GM12878 (cell line): Measurements from ENCODE around the gene CRTC3. TPM values are rescaled to one million over a fixed set of nuclear protein-coding genes. Genes with fewer than 3 reads are reported as not detected.

Experiments
- ATAC-seq: fragments of 200-7000 bp; cut with Tn5 transposase; 3 replicates; pipeline ENCODE4 v1.9.1; 2020; ENCODE audit warnings: mild to moderate bottlenecking, moderate library complexity
- BruUV-seq: library from RNA; stranded (reverse); fragments of 400-500 nt; replicated peaks from 2 replicates; lab custom pipeline; 2021; lab: Mats Ljungman, UMichigan
- CTCF ChIA-PET: fragments of 300-600 bp; sonication (Branson Sonifier 250); formaldehyde crosslinking; extraction: SDS; loops from one replicate; lab custom pipeline; 2021; ENCODE audit warnings: inconsistent platforms; lab: Yijun Ruan, JAX
- POLR2A ChIA-PET: fragments of 350-600 bp; formaldehyde crosslinking; extraction: SDS; loops from one replicate; lab custom pipeline; 2021; ENCODE audit warnings: inconsistent platforms; lab: Charles Lee
- RAD21 ChIA-PET: fragments of 300-600 bp; sonication (Branson Sonifier 250); formaldehyde crosslinking; loops from one replicate; lab custom pipeline; 2023; ENCODE audit warnings: antibody characterized with exemption; ENCODE audit not compliant: unreplicated experiment; lab: Charles Lee
- SMC1A ChIA-PET: fragments of 300-600 bp; sonication (Branson Sonifier 250); formaldehyde crosslinking; loops from one replicate; lab custom pipeline; 2023; ENCODE audit not compliant: unreplicated experiment, uncharacterized antibody; lab: Charles Lee
- DNase-seq: peaks from one replicate; pipeline ENCODE4 v3.0.0-alpha.2; 2011; ENCODE audit warnings: low read depth, low spot score
- FAIRE-seq: peaks from 3 replicates; lab custom pipeline; 2011; peaks lifted over from hg19 to GRCh38; lab: Jason Lieb, UNC
- H2AFZ ChIP-seq: 2 replicates; pipeline ENCODE4 v1.6.0; 2011; ENCODE audit warnings: low read depth, low read length, control low read depth; ENCODE audit not compliant: control insufficient read depth
- H3K27ac ChIP-seq: 2 replicates; pipeline ENCODE4 v1.5.1; 2011; ENCODE audit warnings: control low read depth; ENCODE audit not compliant: control insufficient read depth, insufficient read depth
- H3K27me3 ChIP-seq, 2 experiments: replicated peaks in 1 of 2; 2 replicates each; pipeline versions ENCODE4 v1.6.0 to v1.6.1; 2011; ENCODE audit warnings: low read length in 1 of 2; ENCODE audit not compliant: control insufficient read depth in 2 of 2, insufficient read depth in 2 of 2
- H3K36me3 ChIP-seq, 2 experiments: 2 replicates each; pipeline ENCODE4 v1.5.1; 2011; ENCODE audit warnings: low read length in 1 of 2; ENCODE audit not compliant: control insufficient read depth in 2 of 2, insufficient read depth in 2 of 2
- H3K4me1 ChIP-seq: 2 replicates; pipeline ENCODE4 v1.6.1; 2011; ENCODE audit warnings: mild to moderate bottlenecking, low read length, moderate library complexity, mixed read lengths; ENCODE audit not compliant: control insufficient read depth, insufficient read depth
- H3K4me2 ChIP-seq: 2 replicates; pipeline ENCODE4 v1.6.0; 2011; ENCODE audit warnings: control low read depth; ENCODE audit not compliant: control insufficient read depth, insufficient read depth
- H3K4me3 ChIP-seq: fragments of 200-600 bp; sonication (generic); 2 replicates; pipeline ENCODE4 v1.5.1; 2016
- H3K79me2 ChIP-seq: 2 replicates; pipeline ENCODE4 v1.6.0; 2011; ENCODE audit warnings: low read length; ENCODE audit not compliant: control insufficient read depth, insufficient read depth
- H3K9ac ChIP-seq: 2 replicates; pipeline ENCODE4 v1.8.0; 2011; ENCODE audit warnings: low read length, control low read depth, mixed read lengths; ENCODE audit not compliant: control insufficient read depth, insufficient read depth
- H3K9me3 ChIP-seq: replicated peaks from 3 replicates; pipeline ENCODE4 v1.5.1; 2011; ENCODE audit warnings: mild to moderate bottlenecking, low read length; ENCODE audit not compliant: control insufficient read depth, insufficient read depth
- H4K20me1 ChIP-seq: 2 replicates; pipeline ENCODE4 v1.6.0; 2011; ENCODE audit not compliant: control insufficient read depth, insufficient read depth
- ATF7 ChIP-seq: fragments of 450-650 bp; IDR thresholded peaks from 2 replicates; pipeline ENCODE4 v1.6.1; 2016; ENCODE audit warnings: low read depth, mild to moderate bottlenecking
- BCL11A ChIP-seq: IDR thresholded peaks from 2 replicates; pipeline ENCODE4 v1.6.1; 2011; ENCODE audit warnings: low read depth, low read length
- BCL3 ChIP-seq: IDR thresholded peaks from 2 replicates; pipeline ENCODE4 v1.6.1; 2011; ENCODE audit warnings: borderline replicate concordance, low read depth, mild to moderate bottlenecking, moderate library complexity, low read length; ENCODE audit not compliant: insufficient read depth, poor library complexity, severe bottlenecking
- CBX3 ChIP-seq: fragments of 200-600 bp; sonication (generic); IDR thresholded peaks from 2 replicates; pipeline ENCODE4 v1.6.1; 2016; ENCODE audit warnings: low read depth, borderline replicate concordance
- DPF2 ChIP-seq: fragments of 450-650 bp; IDR thresholded peaks from 2 replicates; pipeline ENCODE4 v1.6.1; 2017; ENCODE audit warnings: mild to moderate bottlenecking
- GATAD2B ChIP-seq: fragments of 450-650 bp; conservative IDR thresholded peaks from 2 replicates; pipeline ENCODE4 v1.6.1; 2017; ENCODE audit warnings: low read depth, mild to moderate bottlenecking, moderate library complexity
- HDAC2 ChIP-seq: fragments of 200-600 bp; sonication (generic); IDR thresholded peaks from 2 replicates; pipeline ENCODE4 v1.6.1; 2017
- KAT2A ChIP-seq: conservative IDR thresholded peaks from 2 replicates; pipeline ENCODE4 v1.6.1; 2011; ENCODE audit warnings: low read depth, low read length; ENCODE audit not compliant: control insufficient read depth
- MLLT1 ChIP-seq: fragments of 450-650 bp; IDR thresholded peaks from 2 replicates; pipeline ENCODE4 v1.6.1; 2016; ENCODE audit warnings: mild to moderate bottlenecking
- NBN ChIP-seq: fragments of 450-650 bp; IDR thresholded peaks from 2 replicates; pipeline ENCODE4 v1.6.1; 2016
- NFXL1 ChIP-seq: fragments of 450-650 bp; IDR thresholded peaks from 2 replicates; pipeline ENCODE4 v1.6.1; 2017; ENCODE audit warnings: antibody characterized with exemption, mild to moderate bottlenecking, borderline replicate concordance
- NFYB ChIP-seq: IDR thresholded peaks from 2 replicates; pipeline ENCODE4 v1.6.1; 2011; ENCODE audit warnings: low read depth, mild to moderate bottlenecking, low read length, improper control_type of control experiment, moderate library complexity; ENCODE audit not compliant: insufficient read depth
- POU2F2 ChIP-seq: IDR thresholded peaks from 3 replicates; pipeline ENCODE4 v1.6.1; 2011; ENCODE audit warnings: low read depth, mild to moderate bottlenecking, low read length, borderline replicate concordance
- SIX5 ChIP-seq: IDR thresholded peaks from 2 replicates; pipeline ENCODE4 v1.6.1; 2011; ENCODE audit warnings: mild to moderate bottlenecking, low read depth, low read length, moderate library complexity; ENCODE audit not compliant: severe bottlenecking
- ZNF384 ChIP-seq: IDR thresholded peaks from 2 replicates; pipeline ENCODE4 v1.6.1; 2012; ENCODE audit warnings: low read depth, mild to moderate bottlenecking, low read length, improper control_type of control experiment, borderline replicate concordance
- WGBS: methylation state at CpG from one replicate; pipeline ENCODE4 v1.1.6; 2016; ENCODE audit warnings: low lambda C conversion rate; ENCODE audit not compliant: insufficient replicate concordance, insufficient coverage; ENCODE audit errors: missing lambda C conversion rate; 5-methylcytosine and 5-hydroxymethylcytosine counted together
- in situ Hi-C: fragments of 300-500 bp; cut with MboI; formaldehyde crosslinking; loops from 9 replicates; pipeline ENCODE4 v1.14.3; 2018; ENCODE audit warnings: mixed read lengths
- intact Hi-C: fragments of 100-400 bp; cut with micrococcal nuclease; formaldehyde crosslinking; loops from one replicate; pipeline ENCODE4 v1.14.2; 2022; ENCODE audit not compliant: unreplicated experiment
- polyA plus RNA-seq, 11 experiments: library from polyadenylated mRNA; depleted of rRNA in 4 of 11; unstranded in 6 of 11; stranded (reverse) in 5 of 11; fragments of >200 nt; fragmentation: Nextera tagmentation in 4 of 11; fragmentation: Illumina TruSeq in 1 of 11; extraction: Ambion mirVana in 4 of 11; extraction: Trizol in 1 of 11; gene quantifications; 1 replicate in 1 of 11; 2 replicates in 10 of 11; pipeline versions ENCODE4 v1.2.1 to v1.2.3, GENCODE V29; 2011 to 2016; ENCODE audit warnings: inconsistent platforms in 2 of 11, missing spikeins in 2 of 11, low read depth in 1 of 11
- total RNA-seq, 4 experiments: library from RNA; depleted of rRNA in 3 of 4; stranded (reverse); fragments of >200 nt in 3 of 4; fragmentation: Illumina TruSeq in 1 of 4; extraction: Trizol in 1 of 4; gene quantifications; 2 replicates each; pipeline versions ENCODE4 v1.2.1 to v1.2.3, GENCODE V29; 2013 to 2021
- TF ChIP-seq, protein P1 (sequence below): IDR thresholded peaks from 2 replicates; pipeline ENCODE4 v1.6.1; 2011; ENCODE audit warnings: mild to moderate bottlenecking, low read depth, low read length, moderate library complexity; ENCODE audit not compliant: insufficient replicate concordance
- TF ChIP-seq, protein P2 (sequence below): IDR thresholded peaks from 2 replicates; pipeline ENCODE4 v1.6.1; 2012; ENCODE audit warnings: low read depth, low read length, improper control_type of control experiment
- TF ChIP-seq, protein P3 (sequence below), 3 experiments: IDR thresholded peaks in 2 of 3; conservative IDR thresholded peaks in 1 of 3; 2 replicates each; pipeline ENCODE4 v1.5.1; 2011; ENCODE audit warnings: low read depth in 3 of 3, low read length in 3 of 3, mild to moderate bottlenecking in 3 of 3, control low read depth in 2 of 3, moderate library complexity in 2 of 3, inconsistent platforms in 1 of 3, mixed read lengths in 1 of 3; ENCODE audit not compliant: control insufficient read depth in 2 of 3, insufficient read depth in 1 of 3; ENCODE audit errors: extremely low read depth in 1 of 3

The CRTC3 gene
- total and polyA plus RNA-seq, 10 of the 15 experiments (the other 5 are each of a cell fraction or from before 2014, with no cell fraction given): 3.5 to 36.9 (median 18.9) TPM

GRCh38 chr15:90596943-90597342, 67.2 kb downstream of the CRTC3 start:
- in situ Hi-C loops: no loop called here
- POLR2A ChIA-PET: interaction anchor here (0.7 to 1.6 kb wide), 5 partner anchors 26 to 217 kb away, joined by 3 to 7 read pairs (median 4); partner anchors contain the start of gene IQGAP1
- WGBS: 60% methylated on average over 6 of the region's 6 CpGs
- TF ChIP-seq NFXL1 (no peak), NFYB (no peak), POU2F2 (no peak), CBX3 (no peak), GATAD2B (no peak), KAT2A (no peak), BCL11A (no peak), BCL3 (no peak), ATF7 (no peak), MLLT1 (no peak), HDAC2 (no peak), ZNF384 (no peak), SIX5 (no peak), DPF2 (no peak), NBN (no peak)
- TF ChIP-seq, protein P1, sequence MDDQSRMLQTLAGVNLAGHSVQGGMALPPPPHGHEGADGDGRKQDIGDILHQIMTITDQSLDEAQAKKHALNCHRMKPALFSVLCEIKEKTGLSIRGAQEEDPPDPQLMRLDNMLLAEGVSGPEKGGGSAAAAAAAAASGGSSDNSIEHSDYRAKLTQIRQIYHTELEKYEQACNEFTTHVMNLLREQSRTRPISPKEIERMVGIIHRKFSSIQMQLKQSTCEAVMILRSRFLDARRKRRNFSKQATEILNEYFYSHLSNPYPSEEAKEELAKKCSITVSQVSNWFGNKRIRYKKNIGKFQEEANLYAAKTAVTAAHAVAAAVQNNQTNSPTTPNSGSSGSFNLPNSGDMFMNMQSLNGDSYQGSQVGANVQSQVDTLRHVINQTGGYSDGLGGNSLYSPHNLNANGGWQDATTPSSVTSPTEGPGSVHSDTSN: no peak
- TF ChIP-seq, protein P2, sequence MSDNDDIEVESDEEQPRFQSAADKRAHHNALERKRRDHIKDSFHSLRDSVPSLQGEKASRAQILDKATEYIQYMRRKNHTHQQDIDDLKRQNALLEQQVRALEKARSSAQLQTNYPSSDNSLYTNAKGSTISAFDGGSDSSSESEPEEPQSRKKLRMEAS: no peak
- TF ChIP-seq, protein P3, sequence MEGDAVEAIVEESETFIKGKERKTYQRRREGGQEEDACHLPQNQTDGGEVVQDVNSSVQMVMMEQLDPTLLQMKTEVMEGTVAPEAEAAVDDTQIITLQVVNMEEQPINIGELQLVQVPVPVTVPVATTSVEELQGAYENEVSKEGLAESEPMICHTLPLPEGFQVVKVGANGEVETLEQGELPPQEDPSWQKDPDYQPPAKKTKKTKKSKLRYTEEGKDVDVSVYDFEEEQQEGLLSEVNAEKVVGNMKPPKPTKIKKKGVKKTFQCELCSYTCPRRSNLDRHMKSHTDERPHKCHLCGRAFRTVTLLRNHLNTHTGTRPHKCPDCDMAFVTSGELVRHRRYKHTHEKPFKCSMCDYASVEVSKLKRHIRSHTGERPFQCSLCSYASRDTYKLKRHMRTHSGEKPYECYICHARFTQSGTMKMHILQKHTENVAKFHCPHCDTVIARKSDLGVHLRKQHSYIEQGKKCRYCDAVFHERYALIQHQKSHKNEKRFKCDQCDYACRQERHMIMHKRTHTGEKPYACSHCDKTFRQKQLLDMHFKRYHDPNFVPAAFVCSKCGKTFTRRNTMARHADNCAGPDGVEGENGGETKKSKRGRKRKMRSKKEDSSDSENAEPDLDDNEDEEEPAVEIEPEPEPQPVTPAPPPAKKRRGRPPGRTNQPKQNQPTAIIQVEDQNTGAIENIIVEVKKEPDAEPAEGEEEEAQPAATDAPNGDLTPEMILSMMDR (IDR thresholded peaks at IDR 0.05 in 2 of 3, conservative IDR thresholded peaks at IDR 0.05 in 1 of 3; ENCODE audit: control insufficient read depth in 2 of 3, extremely low read depth in 1 of 3, insufficient read depth in 1 of 3, low read depth in 3 of 3, low read length in 3 of 3): no peak

More at GRCh38 chr15:90596943-90597342, 67.2 kb downstream of the CRTC3 start:
- DNase-seq (no peak), ATAC-seq (no peak), FAIRE-seq (no peak)
- Histone ChIP-seq H3K9me3 (no peaks in the 10 kb centered on the region; the same call in 2 of the 3 replicates), H3K4me3 (no peak overlapping the region), H3K27ac (peak overlapping the region; percentile 82), H3K9ac (no peak overlapping the region; the same call in 1 of the 2 replicates), H3K36me3 (peaks cover 0 to 7% of the 10 kb centered on the region in 2 experiments; a peak in 2 of 4 replicates), H3K27me3 (no peaks in the 10 kb centered on the region), H3K4me2 (peak overlapping the region; percentile 61; the same call in 1 of the 2 replicates), H3K79me2 (peaks cover 4% of the 10 kb centered on the region), H3K4me1 (peaks cover 54% of the 10 kb centered on the region), H4K20me1 (no peaks in the 10 kb centered on the region), H2AFZ (no peak overlapping the region)
- ChIA-PET RAD21 (interaction anchor here (0.7 to 2.8 kb wide), 5 partner anchors 32 to 334 kb away, joined by 3 to 16 read pairs (median 5); partner anchors contain the start of gene CRTC3), SMC1A (interaction anchor here (0.8 to 3.2 kb wide), 11 partner anchors 21 to 335 kb away, joined by 3 to 17 read pairs (median 5); no protein-coding TSS in a partner anchor), CTCF (interaction anchor here (0.9 to 1.8 kb wide), 3 partner anchors 11 to 277 kb away, joined by 3 to 8 read pairs (median 5); no protein-coding TSS in a partner anchor)
- BruUV-seq: no TSS peak
- intact Hi-C loops: loop anchor here (5.0 kb wide), 4 partner anchors 35 to 275 kb away; no protein-coding TSS in a partner anchor
